ENCODE measurements around the gene BANK1. TPM values are rescaled to one million over a fixed set of nuclear protein-coding genes. Genes with fewer than 3 reads are reported as not detected.

The BANK1 gene
- total and polyA plus RNA-seq, 2 of the 8 experiments (the other 6 are each of a cell fraction or from before 2014, with no cell fraction given), result 0.59 to 0.93 TPM

DNA sequence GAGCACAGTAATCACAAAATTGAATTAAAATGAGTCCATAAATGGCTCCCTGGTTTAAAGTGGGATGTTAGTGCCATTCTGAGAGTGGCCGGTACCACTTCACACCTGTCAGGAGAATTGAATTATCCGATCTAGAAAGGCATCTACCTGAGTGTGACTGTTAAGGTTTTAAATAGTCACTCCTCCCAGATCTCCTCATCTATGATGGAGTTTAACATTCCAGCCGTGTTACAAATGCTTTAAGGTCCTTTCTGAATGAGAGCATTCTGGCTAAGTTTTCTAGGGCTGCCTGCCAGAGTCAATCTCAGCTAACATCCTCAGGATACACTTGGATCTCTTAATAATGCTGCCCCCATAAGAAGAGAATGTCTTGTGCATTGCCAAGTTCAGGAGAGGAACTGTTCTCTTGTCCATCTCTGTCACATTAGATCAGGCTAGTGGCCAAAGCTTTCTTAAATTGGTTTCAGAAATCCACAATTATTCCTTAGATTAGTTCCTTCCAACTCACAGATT lies 323.6 kb downstream of the BANK1 start:
- Histone ChIP-seq H3K27me3 (replicated peaks in 1 of 4; ENCODE audit: control insufficient read depth in 3 of 4, extremely low read depth in 1 of 4, insufficient read depth in 3 of 4, low read length in 3 of 4) (no peaks in the 10 kb centered on the region), H3K9ac (replicated peaks in 1 of 4; ENCODE audit: extremely low read depth in 1 of 4, low read depth in 3 of 4, low read length in 3 of 4) (no peak overlapping the region), H4K5ac (ENCODE audit: insufficient read length, low read depth, low read length) (no peak overlapping the region), H3K23me2 (ENCODE audit: low read depth, low read length) (no peaks in the 10 kb centered on the region), H2BK5ac (ENCODE audit: low read depth, low read length) (no peak overlapping the region), H3K27ac (ENCODE audit: low read depth, low read length) (no peak overlapping the region), H3K23ac (ENCODE audit: insufficient read length) (no peak overlapping the region), H2AFZ (ENCODE audit: low read length) (no peak overlapping the region), H3K18ac (ENCODE audit: extremely low read depth, low read length) (no peak overlapping the region), H2BK12ac (ENCODE audit: low read depth, low read length) (no peak overlapping the region), H4K8ac (ENCODE audit: extremely low read depth, insufficient read depth, low read length) (no peak overlapping the region), H4K20me1 (replicated peaks in 1 of 2; ENCODE audit: control insufficient read depth in 1 of 2, insufficient read depth in 2 of 2, low read length in 2 of 2) (no peaks in the 10 kb centered on the region), H2BK120ac (replicated peaks; ENCODE audit: low read depth, low read length) (no peak overlapping the region), H2AK5ac (ENCODE audit: low read depth, low read length) (no peak overlapping the region), H3K4me1 (replicated peaks in 1 of 4; ENCODE audit: control insufficient read depth in 3 of 4, insufficient read depth in 4 of 4, low read length in 3 of 4) (no peaks in the 10 kb centered on the region), H3K79me2 (ENCODE audit: control insufficient read depth in 1 of 2, insufficient read depth in 2 of 2, low read length in 2 of 2) (no peaks in the 10 kb centered on the region), H3K14ac (ENCODE audit: insufficient read length) (peak overlapping the region; percentile 17), H3K4me2 (ENCODE audit: insufficient read depth in 1 of 2, low read depth in 2 of 2, low read length in 2 of 2) (no peak overlapping the region), H3K4ac (replicated peaks; ENCODE audit: insufficient read length, low read depth, low read length) (no peak overlapping the region), H3K4me3 (ENCODE audit: extremely low read depth in 1 of 4, insufficient read depth in 2 of 4, low read depth in 3 of 4, low read length in 4 of 4) (no peak overlapping the region), H3K79me1 (ENCODE audit: low read depth, low read length) (no peaks in the 10 kb centered on the region), H3K36me3 (ENCODE audit: control insufficient read depth in 2 of 4, insufficient read depth in 4 of 4, low read length in 3 of 4) (no peaks in the 10 kb centered on the region), H4K91ac (replicated peaks; ENCODE audit: insufficient read length, low read length) (no peak overlapping the region), H2BK20ac (ENCODE audit: low read length) (no peak overlapping the region), H3K9me3 (ENCODE audit: insufficient read depth in 2 of 2, low read depth in 1 of 2, low read length in 1 of 2) (no peaks in the 10 kb centered on the region), H2BK15ac (ENCODE audit: low read length) (no peak overlapping the region), H3K56ac (replicated peaks; ENCODE audit: insufficient read length, low read depth, low read length) (no peak overlapping the region)
- POLR2A ChIA-PET (ENCODE audit: partially characterized antibody), result no interaction called here
- TF ChIP-seq ASH2L (IDR thresholded peaks at IDR 0.05; ENCODE audit: low read length) (no peak), POLR2AphosphoS5 (IDR thresholded peaks at IDR 0.05; ENCODE audit: low read depth, low read length) (no peak), HDAC6 (IDR thresholded peaks at IDR 0.05; ENCODE audit: low read depth, low read length) (no peak), SIX5 (IDR thresholded peaks at IDR 0.05; ENCODE audit: low read depth, low read length) (no peak)
- FAIRE-seq, result no peak
- WGBS, 2 experiments (ENCODE audit: extremely low coverage in 1 of 2, insufficient coverage in 1 of 2, insufficient read length in 1 of 2, insufficient replicate concordance in 2 of 2, low coverage in 1 of 2, low lambda C conversion rate in 2 of 2, missing lambda C conversion rate in 1 of 2), result 87% methylated on average over 3 of the region's 3 CpGs; no CpG with 5 or more reads in 1 of the 2 experiments
- CTCF ChIA-PET (ENCODE audit: partially characterized antibody), result interaction anchor here (1.3 kb wide), 1 partner anchor 143 kb away, joined by 3 read pairs; no protein-coding TSS in a partner anchor
- no peak for DNase-seq (ENCODE audit: low read depth in 1 of 2, low spot score in 2 of 2)
